BJ (cell line): ENCODE data around the gene TCTN1. TPM values are rescaled to one million over a fixed set of nuclear protein-coding genes. Genes with fewer than 3 reads are reported as not detected.
"Not testable (repeated sequence)": the region's sequence is repeated elsewhere in the genome, so short reads cannot be mapped to it uniquely, and the experiment has no call there.

ENCODE experiments used
- CTCF ChIA-PET: fragments of 350-600 bp; formaldehyde crosslinking; extraction: SDS; loops from one replicate; lab custom pipeline; 2021; ENCODE audit warnings: antibody characterized with exemption, inconsistent platforms; lab: Yijun Ruan, JAX
- POLR2A ChIA-PET: fragments of 300-600 bp; sonication (Branson Sonifier 250); formaldehyde crosslinking; extraction: SDS; loops from one replicate; lab custom pipeline; 2021; ENCODE audit warnings: antibody characterized with exemption; lab: Charles Lee
- DNase-seq: peaks from one replicate; pipeline ENCODE4 v3.0.0-alpha.2; 2011; ENCODE audit warnings: low read depth
- H3K27me3 ChIP-seq: 2 replicates; pipeline ENCODE4 v1.6.0; 2011; ENCODE audit warnings: low read length; ENCODE audit not compliant: control insufficient read depth, insufficient read depth
- H3K36me3 ChIP-seq: 2 replicates; pipeline ENCODE4 v1.5.1; 2011; ENCODE audit warnings: low read length; ENCODE audit not compliant: control insufficient read depth, insufficient read depth
- H3K4me3 ChIP-seq: 2 replicates; pipeline ENCODE4 v1.5.1; 2011; ENCODE audit warnings: low read depth, mild to moderate bottlenecking, control low read depth, low read length
- CTCF ChIP-seq: IDR thresholded peaks from 2 replicates; pipeline ENCODE4 v1.5.1; 2011; ENCODE audit warnings: low read depth, mild to moderate bottlenecking, control low read depth, inconsistent platforms, low read length, moderate library complexity; ENCODE audit not compliant: insufficient read depth
- polyA plus RNA-seq: library from polyadenylated mRNA; depleted of rRNA; stranded (reverse); fragments of >200 nt; gene quantifications from 2 replicates; pipeline ENCODE4 v1.2.3, GENCODE V29; 2011

TCTN1 gene
- polyA plus RNA-seq, 1 experiment: 34.1 TPM

- TF ChIP-seq CTCF: no peak
- no peaks in the 10 kb centered on the region for H3K36me3 ChIP-seq
- POLR2A ChIA-PET: no interaction called here
- no peaks in the 10 kb centered on the region for H3K27me3 ChIP-seq
- DNase-seq: no peak
- CTCF ChIA-PET: interaction anchor here (1.2 kb wide), 2 partner anchors 15 to 119 kb away, joined by 3 read pairs; partner anchors contain the start of gene ARPC3
- no peak overlapping the region for H3K4me3 ChIP-seq
Observed at GRCh38 chr12:110568752-110569151, 45.2 kb upstream of the TCTN1 start.

GRCh38 chr12:110569838-110570237 is 44.1 kb upstream of the TCTN1 start:
- POLR2A ChIA-PET: not testable (repeated sequence)

DNA sequence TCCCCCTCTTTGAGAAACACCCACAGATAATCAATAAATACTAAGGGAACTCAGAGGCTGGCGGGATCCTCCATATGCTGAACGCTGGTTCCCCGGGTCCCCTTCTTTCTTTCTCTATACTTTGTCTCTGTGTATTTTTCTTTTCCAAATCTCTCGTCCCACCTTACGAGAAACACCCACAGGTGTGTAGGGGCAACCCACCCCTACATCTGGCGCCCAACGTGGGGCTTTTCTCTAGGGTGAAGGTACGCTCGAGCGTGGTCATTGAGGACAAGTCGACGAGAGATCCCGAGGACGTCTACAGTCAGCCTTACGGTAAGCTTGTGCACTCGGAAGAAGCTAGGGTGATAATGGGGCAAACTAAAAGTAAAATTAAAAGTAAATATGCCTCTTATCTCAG is 43.1 kb upstream of the TCTN1 start:
- H3K4me3 ChIP-seq, H3K27me3 ChIP-seq, DNase-seq, POLR2A ChIA-PET, H3K36me3 ChIP-seq, CTCF ChIA-PET: not testable (repeated sequence)

More at GRCh38 chr12:110569838-110570237, 44.1 kb upstream of the TCTN1 start:
- H3K27me3 ChIP-seq, H3K4me3 ChIP-seq, DNase-seq, H3K36me3 ChIP-seq: not testable (repeated sequence)
- CTCF ChIA-PET: interaction anchor here (1.2 kb wide), 1 partner anchor 14 kb away, joined by 3 read pairs; no protein-coding TSS in a partner anchor

GRCh38 chr12:110574044-110574443 is 39.9 kb upstream of the TCTN1 start:
- ChIA-PET CTCF (interaction anchor here (0.7 to 2.1 kb wide), 3 partner anchors 22 to 42 kb away, joined by 3 to 6 read pairs (median 5); no protein-coding TSS in a partner anchor), POLR2A (interaction anchor here (0.7 kb wide), 1 partner anchor 7 kb away, joined by 9 read pairs; no protein-coding TSS in a partner anchor)
- Histone ChIP-seq H3K36me3 (no peaks in the 10 kb centered on the region), H3K4me3 (no peak overlapping the region), H3K27me3 (no peaks in the 10 kb centered on the region)
- TF ChIP-seq CTCF: no peak
- no peak for DNase-seq

- DNase-seq, H3K27me3 ChIP-seq, H3K4me3 ChIP-seq, H3K36me3 ChIP-seq: not testable (repeated sequence)
- POLR2A ChIA-PET: interaction anchor here (0.7 kb wide), 1 partner anchor 8 kb away, joined by 9 read pairs; no protein-coding TSS in a partner anchor
- CTCF ChIA-PET: interaction anchor here (0.7 to 2.1 kb wide), 4 partner anchors 18 to 43 kb away, joined by 3 to 6 read pairs (median 4); no protein-coding TSS in a partner anchor
Observed at GRCh38 chr12:110574717-110575230, 39.2 kb upstream of the TCTN1 start.

- Histone ChIP-seq H3K27me3 (no peaks in the 10 kb centered on the region), H3K4me3 (no peak overlapping the region), H3K36me3 (no peaks in the 10 kb centered on the region)
- DNase-seq: no peak
- CTCF ChIA-PET: interaction anchor here (0.8 to 2.1 kb wide), 4 partner anchors 18 to 26 kb away, joined by 3 to 6 read pairs (median 4); no protein-coding TSS in a partner anchor
- POLR2A ChIA-PET: no interaction called here
- TF ChIP-seq CTCF: no peak
Observed at GRCh38 chr12:110575326-110575725, 38.6 kb upstream of the TCTN1 start.

DNA sequence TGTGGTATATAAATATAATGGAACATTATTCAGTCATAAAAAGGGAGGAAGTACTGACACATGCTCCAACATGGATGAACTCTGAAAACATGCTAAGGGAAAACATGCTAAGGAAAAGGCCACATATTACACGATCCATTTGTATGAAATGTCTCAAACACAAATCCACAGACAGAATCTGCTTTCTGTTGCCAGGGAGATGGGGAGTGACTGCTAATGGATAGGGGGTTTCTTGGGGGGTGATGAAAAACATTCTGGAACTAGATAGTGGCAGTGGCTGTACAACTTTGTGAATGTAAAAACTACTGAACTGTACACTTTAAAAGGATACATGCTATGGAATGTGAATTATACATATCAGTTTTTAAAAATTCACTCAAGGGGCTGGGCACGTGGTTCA is 37.4 kb upstream of the TCTN1 start:
- no peaks in the 10 kb centered on the region for H3K27me3 ChIP-seq
- DNase-seq: no peak
- POLR2A ChIA-PET: no interaction called here
- CTCF ChIA-PET: interaction anchor here (0.9 kb wide), 1 partner anchor 28 kb away, joined by 3 read pairs; no protein-coding TSS in a partner anchor
- TF ChIP-seq CTCF: no peak
- no peak overlapping the region for H3K4me3 ChIP-seq
- no peaks in the 10 kb centered on the region for H3K36me3 ChIP-seq
